GM18526 (cell line): Measurements from ENCODE around the gene RHO.

Experiments used
- POLR2A ChIP-seq: IDR thresholded peaks from 3 replicates; pipeline ENCODE4 v1.6.1; 2011; ENCODE audit not compliant: insufficient read length; ENCODE audit errors: extremely low read depth

Gene RHO

GRCh38 chr3:129525341-129525968 lies 3.0 kb upstream of the RHO start:
- TF ChIP-seq POLR2A: no peak

- TF ChIP-seq POLR2A: no peak
Observed at GRCh38 chr3:129526121-129526900, 2.1 kb upstream of the RHO start.

GRCh38 chr3:129527262-129527661 lies 1.2 kb upstream of the RHO start:
- TF ChIP-seq POLR2A: no peak

GRCh38 chr3:129529436-129530210 lies 1.2 kb downstream of the RHO start:
- TF ChIP-seq POLR2A: no peak

GRCh38 chr3:129530251-129530791 lies 1.9 kb downstream of the RHO start:
- TF ChIP-seq POLR2A: no peak

GRCh38 chr3:129530821-129531220 lies 2.4 kb downstream of the RHO start:
- TF ChIP-seq POLR2A: no peak

GRCh38 chr3:129531699-129532098 lies 3.3 kb downstream of the RHO start:
- TF ChIP-seq POLR2A: no peak

- no peak for TF ChIP-seq POLR2A
Observed at GRCh38 chr3:129532261-129532660, 3.8 kb downstream of the RHO start.

- TF ChIP-seq POLR2A: no peak
Observed at GRCh38 chr3:129533406-129533805, 5.0 kb downstream of the RHO start.

GRCh38 chr3:129534428-129535027 lies 6.1 kb downstream of the RHO start:
- TF ChIP-seq POLR2A: no peak

GRCh38 chr3:129535075-129535474 lies 6.6 kb downstream of the RHO start:
- no peak for TF ChIP-seq POLR2A

GRCh38 chr3:129536374-129536667 lies 7.9 kb downstream of the RHO start:
- TF ChIP-seq POLR2A: no peak

- no peak for TF ChIP-seq POLR2A
Observed at GRCh38 chr3:129536804-129537203, 8.4 kb downstream of the RHO start.

- no peak for TF ChIP-seq POLR2A
Observed at GRCh38 chr3:129539206-129539605, 10.8 kb downstream of the RHO start.

- no peak for TF ChIP-seq POLR2A
Observed at GRCh38 chr3:129540776-129541516, 12.5 kb downstream of the RHO start.

- TF ChIP-seq POLR2A: no peak
Observed at GRCh38 chr3:129542747-129543146, 14.3 kb downstream of the RHO start.
